Amniotic stem cell (primary cell): Measurements from ENCODE around the gene KCNS1.
"Not testable (repeated sequence)": the region's sequence is repeated elsewhere in the genome, so short reads cannot be mapped to it uniquely, and the experiment has no call there.

Experiments
- DNase-seq: peaks from one replicate; lab custom pipeline; 2025; lab: John Stamatoyannopoulos, UW

KCNS1 gene

GRCh38 chr20:45100563-45101245 lies at the start of gene KCNS1:
KCNS1 (minus strand) TSS chr20:45101127; CDS start chr20:45099236, 1,891 bp downstream.
- no peak for DNase-seq

GRCh38 chr20:45149062-45149461 lies 48.1 kb upstream of the KCNS1 start:
- no peak for DNase-seq

GRCh38 chr20:45140836-45141235 lies 39.9 kb upstream of the KCNS1 start:
- DNase-seq: no peak

- DNase-seq: not testable (repeated sequence)
Measured at GRCh38 chr20:45139733-45140375, 38.9 kb upstream of the KCNS1 start.

GRCh38 chr20:45138561-45139300 lies 37.8 kb upstream of the KCNS1 start:
- DNase-seq: no peak

- DNase-seq: no peak
Measured at GRCh38 chr20:45136911-45137310, 36.0 kb upstream of the KCNS1 start.

GRCh38 chr20:45128099-45128498 lies 27.2 kb upstream of the KCNS1 start:
- DNase-seq: no peak

- DNase-seq: no peak
Measured at GRCh38 chr20:45124365-45124764, 23.4 kb upstream of the KCNS1 start, which contains the start of gene WFDC12. WFDC12 (minus strand) TSS chr20:45124465; CDS start chr20:45124447, 18 bp downstream.

- no peak for DNase-seq
Measured at GRCh38 chr20:45121388-45121787, 20.5 kb upstream of the KCNS1 start.

GRCh38 chr20:45119556-45120266 lies 18.8 kb upstream of the KCNS1 start:
- no peak for DNase-seq

- DNase-seq: no peak
Measured at GRCh38 chr20:45118028-45118427, 17.1 kb upstream of the KCNS1 start.

- no peak for DNase-seq
Measured at GRCh38 chr20:45117581-45117980, 16.7 kb upstream of the KCNS1 start.

GRCh38 chr20:45115829-45116228 lies 14.9 kb upstream of the KCNS1 start:
- DNase-seq: no peak

- DNase-seq: no peak
Measured at GRCh38 chr20:45115386-45115774, 14.5 kb upstream of the KCNS1 start.

GRCh38 chr20:45114465-45115385 lies 13.8 kb upstream of the KCNS1 start, which contains the start of gene WFDC5:
WFDC5 (minus strand) TSS chr20:45115174; CDS start chr20:45115083, 91 bp downstream.
- no peak for DNase-seq

- DNase-seq: no peak
Measured at GRCh38 chr20:45113865-45114264, 12.9 kb upstream of the KCNS1 start.

GRCh38 chr20:45112754-45113153 lies 11.8 kb upstream of the KCNS1 start:
- DNase-seq: no peak

- no peak for DNase-seq
Measured at GRCh38 chr20:45111799-45112471, 11.0 kb upstream of the KCNS1 start.

- no peak for DNase-seq
Measured at GRCh38 chr20:45111285-45111684, 10.4 kb upstream of the KCNS1 start.

GRCh38 chr20:45110301-45110700 lies 9.4 kb upstream of the KCNS1 start:
- DNase-seq: no peak

GRCh38 chr20:45109634-45110033 lies 8.7 kb upstream of the KCNS1 start:
- no peak for DNase-seq
